GM18508 (cell line): ENCODE measurements around the gene MSH5.

Experiments
- ATAC-seq: cut with Tn5 transposase; IDR thresholded peaks from one replicate; pipeline ENCODE4 v1.9.1; 2021; ENCODE audit warnings: moderate number of reproducible peaks; ENCODE audit not compliant: insufficient read depth, unreplicated experiment

Gene MSH5

GRCh38 chr6:31750411-31751022 is 10.7 kb downstream of the MSH5 start:
- no peak for ATAC-seq

DNA sequence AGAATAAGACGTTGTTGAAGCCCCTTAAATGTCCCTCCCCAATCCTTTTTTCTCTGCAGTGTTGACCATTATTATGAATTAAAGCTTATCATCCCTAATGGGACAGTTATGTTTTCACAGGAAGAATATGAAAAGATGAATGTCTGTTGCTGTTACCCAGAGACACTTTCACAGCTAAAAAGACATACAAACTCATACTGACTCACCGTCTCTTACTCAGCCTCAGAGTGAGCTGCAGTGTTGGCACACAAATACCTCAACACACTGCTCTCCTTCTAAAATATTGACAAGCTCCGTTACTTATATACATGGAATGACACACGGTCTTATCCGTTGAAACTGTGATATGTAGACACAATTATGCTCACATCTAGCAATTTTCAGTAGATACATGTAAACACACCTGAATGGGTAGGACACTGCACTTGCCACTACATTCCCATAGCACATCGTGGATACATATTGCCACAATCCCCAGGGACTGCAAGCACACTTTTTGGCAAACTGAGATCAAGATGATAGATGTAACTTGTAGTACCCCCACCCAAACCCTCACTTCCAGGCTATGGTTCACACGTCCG is 13.0 kb downstream of the MSH5 start:
- no peak for ATAC-seq

- no peak for ATAC-seq
These were observed 18.5 kb downstream of the MSH5 start for GRCh38 chr6:31758281-31758680.

DNA sequence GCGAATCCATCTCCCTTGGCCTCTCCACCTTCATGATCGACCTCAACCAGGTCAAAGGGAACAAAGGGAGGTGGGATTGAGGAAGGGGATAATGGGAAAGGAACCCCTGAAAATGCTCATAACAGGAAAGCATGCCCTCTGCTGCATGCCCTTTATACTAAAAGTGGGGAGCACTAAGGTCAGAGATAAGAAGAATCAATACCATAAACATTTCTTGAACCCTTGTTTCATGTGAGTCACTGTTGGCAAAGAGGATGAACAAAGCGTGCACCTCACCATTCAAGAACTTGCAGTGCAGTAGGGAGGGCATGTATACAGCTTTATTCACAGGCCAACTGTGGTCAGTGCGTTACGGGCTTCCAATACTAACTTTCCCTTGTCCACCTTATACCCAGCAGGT is 21.0 kb downstream of the MSH5 start:
- no peak for ATAC-seq

- ATAC-seq, result no peak
These were observed 21.5 kb downstream of the MSH5 start for GRCh38 chr6:31761343-31761742.

DNA sequence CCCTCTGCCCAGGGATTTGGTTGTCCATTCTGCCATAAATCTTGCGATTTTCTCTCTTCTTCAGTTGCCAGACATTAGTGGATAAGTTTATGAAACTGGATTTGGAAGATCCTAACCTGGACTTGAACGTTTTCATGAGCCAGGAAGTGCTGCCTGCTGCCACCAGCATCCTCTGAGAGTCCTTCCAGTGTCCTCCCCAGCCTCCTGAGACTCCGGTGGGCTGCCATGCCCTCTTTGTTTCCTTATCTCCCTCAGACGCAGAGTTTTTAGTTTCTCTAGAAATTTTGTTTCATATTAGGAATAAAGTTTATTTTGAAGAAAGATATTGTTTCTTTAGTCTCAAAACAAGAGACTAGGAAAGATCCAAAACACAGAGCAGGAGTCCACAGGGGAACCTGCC is 22.6 kb downstream of the MSH5 start, which contains the start of gene SAPCD1:
Gene SAPCD1 (plus strand): TSS at position 301 of the 400 bp plus-strand sequence. CDS start 399 bp downstream, outside the sequence.
- ATAC-seq, result no peak

GRCh38 chr6:31762878-31763618 is 23.2 kb downstream of the MSH5 start:
- ATAC-seq, result no peak

GRCh38 chr6:31763619-31763940 is 23.8 kb downstream of the MSH5 start:
- no peak for ATAC-seq

DNA sequence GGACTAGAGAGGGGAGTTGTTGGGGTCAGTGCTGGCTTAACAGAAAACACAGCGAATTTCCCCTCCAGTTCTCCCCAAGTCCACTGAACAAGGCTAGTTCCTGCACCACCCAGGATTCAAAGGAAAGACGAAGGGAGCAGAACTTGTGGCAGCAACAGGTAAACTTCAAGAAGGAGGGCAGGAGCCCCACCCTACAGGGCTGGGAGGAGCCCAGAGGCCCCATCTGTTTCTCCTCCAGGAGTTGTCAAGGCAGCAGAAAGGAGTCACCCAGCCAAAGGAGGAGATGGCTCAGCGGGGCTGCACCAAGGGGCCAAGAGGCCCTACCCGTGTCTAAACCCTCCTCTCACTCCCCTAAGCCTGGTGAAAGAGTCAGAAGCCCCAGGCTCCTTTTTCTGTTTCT is 24.4 kb downstream of the MSH5 start:
- no peak for ATAC-seq

DNA sequence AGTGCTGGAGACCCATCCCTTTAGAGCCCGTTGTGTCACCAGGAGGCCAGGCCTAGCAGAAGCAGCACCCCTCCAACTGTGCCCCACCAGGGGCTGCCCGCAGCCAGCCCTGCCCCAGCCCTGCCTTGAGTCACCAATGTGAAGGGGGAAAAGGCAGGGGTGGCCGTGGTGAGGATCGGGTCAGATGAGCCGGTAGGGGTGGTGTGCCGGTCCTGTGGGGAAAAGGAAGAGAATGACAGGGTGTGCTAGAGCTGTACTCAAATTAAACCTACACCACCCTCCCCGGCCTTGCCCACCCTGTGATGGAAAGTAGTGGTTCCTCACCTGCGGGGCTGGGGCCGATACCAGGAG is 25.7 kb downstream of the MSH5 start:
- no peak for ATAC-seq

DNA sequence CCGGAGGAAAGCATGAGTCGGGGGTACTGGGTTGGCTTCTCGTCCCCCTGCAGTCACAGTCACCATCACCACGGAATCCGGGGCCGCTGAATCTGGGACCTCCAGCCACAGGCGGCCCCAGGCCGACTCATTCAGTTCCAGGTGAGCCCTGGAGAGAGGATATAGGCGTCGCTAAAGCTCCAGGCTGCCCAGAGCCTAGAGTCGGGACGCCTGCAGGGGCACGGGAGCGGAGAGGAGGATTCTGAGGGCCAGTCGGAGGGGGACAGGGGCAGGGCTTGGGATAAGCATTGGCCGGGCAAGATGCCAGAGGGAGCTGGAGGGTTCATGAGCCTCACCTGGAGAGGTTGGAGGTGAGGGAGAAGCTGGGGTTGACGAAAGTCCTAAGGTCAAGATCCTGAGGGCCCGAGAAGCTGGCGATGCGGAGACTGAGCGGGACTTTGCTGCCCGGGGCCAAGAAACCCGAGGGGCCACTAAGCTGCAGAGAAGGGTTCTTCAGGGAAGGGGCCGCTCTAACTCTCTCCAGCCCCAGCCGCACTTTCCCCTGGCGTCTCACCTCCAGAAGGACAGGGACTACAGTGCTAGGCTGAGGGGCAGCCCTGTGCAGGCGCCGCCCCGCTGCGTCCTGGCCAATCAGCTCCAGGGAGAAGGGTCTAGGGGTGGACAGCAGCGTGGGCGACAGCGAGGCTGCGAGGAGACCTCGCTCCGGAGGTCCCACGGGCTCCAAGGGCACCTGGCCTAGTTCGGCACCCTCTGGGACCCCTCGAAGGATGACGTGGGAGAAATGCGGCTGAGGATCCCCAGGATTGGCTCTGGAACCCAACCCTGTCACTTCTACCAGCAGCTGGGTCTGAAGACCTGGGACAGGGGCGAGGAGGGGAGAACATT is 26.3 kb downstream of the MSH5 start:
- ATAC-seq, result no peak

GRCh38 chr6:31767096-31767645 is 27.4 kb downstream of the MSH5 start:
- no peak for ATAC-seq

GRCh38 chr6:31768363-31769257 is 28.8 kb downstream of the MSH5 start:
- no peak for ATAC-seq

DNA sequence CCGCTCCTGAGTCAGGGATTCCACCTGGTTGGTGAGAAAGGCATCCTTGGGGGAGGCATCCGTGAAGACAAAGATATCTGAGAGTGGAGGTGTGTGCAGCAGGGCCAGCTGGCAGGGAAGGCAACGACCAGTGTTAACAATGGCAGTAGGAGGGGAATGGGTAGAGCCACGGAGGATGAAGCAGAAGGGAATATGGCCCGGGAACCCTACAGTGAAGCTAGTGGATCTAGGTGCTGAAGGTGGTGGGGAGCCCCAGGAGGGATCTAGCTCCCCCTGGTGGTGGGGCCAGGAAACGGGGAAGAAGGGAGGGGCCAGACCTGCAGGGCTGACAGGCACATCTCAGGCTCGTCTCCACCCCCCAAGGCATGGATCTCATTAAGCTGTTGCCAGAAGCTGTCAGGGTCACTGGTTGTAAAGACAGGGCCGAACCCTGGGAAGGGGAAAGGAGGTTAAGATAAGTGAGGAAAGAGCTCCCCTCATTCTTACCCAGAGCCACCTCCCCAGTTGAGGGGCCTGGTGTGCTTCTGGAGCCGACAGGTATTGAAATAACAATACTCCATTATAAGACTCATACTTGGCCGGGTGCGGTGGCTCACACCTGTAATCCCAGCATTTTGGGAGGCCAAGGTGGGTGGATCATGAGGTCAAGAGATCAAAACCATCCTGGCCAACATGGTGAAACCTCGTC is 30.0 kb downstream of the MSH5 start:
- ATAC-seq, result no peak

- no peak for ATAC-seq
These were observed 31.1 kb downstream of the MSH5 start for GRCh38 chr6:31770860-31771259.

GRCh38 chr6:31771992-31772358 is 32.2 kb downstream of the MSH5 start:
- ATAC-seq, result no peak

- no peak for ATAC-seq
These were observed 35.4 kb downstream of the MSH5 start for GRCh38 chr6:31775184-31775583.

GRCh38 chr6:31775633-31776484 is 36.1 kb downstream of the MSH5 start:
- ATAC-seq, result no peak
